ENCODE data around the gene TMC1.

TMC1 gene

DNA sequence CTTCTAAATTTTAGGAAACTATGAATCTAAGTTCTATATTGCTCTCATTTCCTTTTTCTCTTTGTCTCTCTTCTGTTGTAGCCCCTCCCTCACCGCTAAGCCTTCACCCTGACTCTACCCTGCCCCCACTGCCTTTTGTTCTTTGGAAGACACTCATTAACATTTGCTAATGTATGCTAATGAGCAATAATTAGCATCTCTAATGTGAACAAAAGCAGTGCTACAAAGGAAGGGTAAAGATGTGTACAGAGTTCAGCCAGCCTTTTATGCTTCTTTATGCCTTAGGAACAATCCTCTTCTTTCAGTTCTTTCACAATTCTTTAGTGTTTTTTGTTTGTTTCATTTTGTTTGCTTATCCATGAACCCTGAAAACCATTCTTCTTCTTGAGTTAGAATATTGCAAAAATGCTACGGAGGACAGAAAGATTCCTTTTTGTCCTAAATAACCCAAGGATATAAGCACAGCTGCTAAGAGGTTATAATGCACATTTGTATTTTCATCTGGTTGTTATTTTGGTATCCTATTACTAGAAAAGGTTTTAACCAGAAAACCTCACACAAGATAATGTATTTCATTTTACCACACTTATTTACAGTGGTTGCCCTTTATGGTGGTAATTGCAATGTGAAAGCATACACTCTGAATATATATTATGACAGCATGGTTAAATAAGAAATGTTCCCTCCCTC, 159.3 kb downstream of the TMC1 start:
- DNase-seq (ENCODE audit: low spot score): no peak

DNA sequence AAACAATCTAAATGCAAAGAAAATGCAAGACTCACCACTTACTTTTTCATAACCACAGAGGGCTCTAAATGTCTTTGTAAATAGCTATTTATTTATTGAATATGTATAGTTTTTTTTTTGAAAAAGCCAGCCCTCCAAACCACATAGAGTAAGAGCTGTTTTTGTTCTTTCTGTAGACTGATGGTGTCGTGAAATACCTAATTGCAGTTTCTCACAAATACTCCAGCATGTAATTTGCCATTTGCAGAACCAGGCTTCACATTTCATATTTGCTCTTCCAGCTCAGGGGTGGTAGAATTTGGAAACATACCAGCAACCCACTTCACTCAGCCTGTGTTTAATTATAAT, 159.8 kb downstream of the TMC1 start:
- no peak for DNase-seq (ENCODE audit: low spot score)

DNA sequence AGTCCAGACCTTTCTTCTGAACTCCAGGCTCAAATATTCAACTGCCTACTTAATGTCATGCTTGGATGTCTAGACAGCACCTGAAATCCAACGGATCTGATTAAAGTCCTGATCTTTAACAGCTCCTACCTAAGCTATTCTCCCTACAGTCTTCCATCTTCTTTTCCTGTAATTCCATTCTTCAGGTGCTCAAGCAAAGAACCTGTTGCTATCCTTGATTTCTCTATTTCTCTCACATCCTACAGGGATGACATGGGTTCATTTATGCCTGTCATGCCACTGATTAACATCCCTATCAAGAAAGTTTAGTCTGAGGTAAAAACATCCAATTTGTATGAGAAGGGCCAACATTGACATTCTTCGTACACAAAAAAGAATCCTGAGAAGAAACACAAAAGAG, 163.2 kb downstream of the TMC1 start:
- no peak for DNase-seq (ENCODE audit: low spot score)

DNA sequence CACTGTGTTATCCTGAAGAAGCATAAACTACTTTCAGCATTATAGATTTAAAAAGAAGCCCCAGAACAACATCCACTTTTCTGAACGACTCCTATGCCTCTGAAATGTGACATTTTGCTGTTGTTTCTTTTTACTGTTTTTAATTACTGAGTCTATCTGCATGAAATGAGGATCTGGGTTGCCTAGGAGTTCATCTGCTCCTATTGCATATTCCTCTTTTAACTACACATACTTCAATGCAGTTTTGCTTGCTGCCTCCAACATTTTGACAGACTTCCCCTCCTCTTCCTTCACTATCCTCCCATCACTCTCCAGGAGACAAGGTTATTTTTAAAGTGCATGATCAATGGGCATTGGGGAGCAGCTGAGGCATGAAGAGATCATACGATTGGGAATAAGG, 164.5 kb downstream of the TMC1 start:
- no peak for DNase-seq (ENCODE audit: low spot score)

DNA sequence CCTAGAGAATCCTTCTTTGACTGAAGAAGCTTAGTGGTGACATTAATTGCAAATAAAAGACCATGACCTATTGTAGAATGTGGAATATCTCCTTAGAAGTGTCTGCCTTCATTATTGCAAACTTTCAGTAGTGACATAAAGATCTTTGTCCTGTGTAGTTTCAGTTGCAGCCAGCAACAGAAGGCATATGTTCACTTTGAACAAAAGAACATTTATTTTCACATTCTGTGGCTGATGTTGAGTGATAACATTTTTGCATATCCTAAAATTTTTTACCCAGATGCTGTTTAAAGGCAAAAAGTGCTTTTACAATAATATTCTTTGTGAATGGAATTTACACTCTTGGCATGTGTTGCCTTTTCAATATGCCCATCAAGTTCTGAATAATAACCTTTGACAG, 165.9 kb downstream of the TMC1 start:
- DNase-seq (ENCODE audit: low spot score): no peak

DNA sequence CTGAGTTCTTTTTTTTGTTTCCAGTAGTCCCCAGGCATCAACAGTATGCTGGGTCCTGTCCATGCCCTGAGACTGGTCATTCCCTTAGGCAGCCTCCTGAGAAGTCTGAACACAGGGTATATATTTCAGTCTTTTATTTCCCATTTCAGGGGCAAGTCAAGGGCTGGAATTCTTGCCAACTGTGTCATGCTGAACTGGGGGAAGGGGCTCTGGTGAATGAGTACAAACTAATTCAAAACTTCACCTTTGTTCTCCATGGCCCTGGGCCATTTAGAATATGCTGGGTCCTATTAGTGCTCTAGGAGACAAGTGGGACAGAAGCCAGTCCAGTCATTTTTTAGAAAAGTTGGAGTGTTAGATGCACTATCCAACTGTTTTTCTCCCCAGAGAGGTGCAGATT, 170.3 kb downstream of the TMC1 start:
- no peak for DNase-seq (ENCODE audit: low spot score)

DNA sequence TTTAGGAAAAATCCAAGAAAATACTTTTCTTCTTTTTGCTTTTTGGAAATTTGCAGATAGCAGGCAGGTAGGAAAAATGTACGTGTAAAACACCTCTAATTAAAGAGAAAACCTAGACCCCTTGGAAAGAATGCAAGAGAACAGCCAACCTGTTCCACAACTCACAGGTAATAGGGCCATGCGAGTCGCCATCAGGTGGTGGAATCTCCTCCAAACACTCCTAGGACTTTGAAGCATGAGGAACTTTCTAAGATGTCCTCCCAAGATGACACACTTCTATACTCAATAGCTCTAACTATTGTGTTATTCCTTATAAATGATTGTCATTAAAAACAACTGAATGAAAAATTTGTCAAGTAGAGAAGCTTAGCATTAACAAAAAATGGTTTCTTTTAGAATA, 174.0 kb downstream of the TMC1 start:
- no peak for DNase-seq (ENCODE audit: low spot score)

DNA sequence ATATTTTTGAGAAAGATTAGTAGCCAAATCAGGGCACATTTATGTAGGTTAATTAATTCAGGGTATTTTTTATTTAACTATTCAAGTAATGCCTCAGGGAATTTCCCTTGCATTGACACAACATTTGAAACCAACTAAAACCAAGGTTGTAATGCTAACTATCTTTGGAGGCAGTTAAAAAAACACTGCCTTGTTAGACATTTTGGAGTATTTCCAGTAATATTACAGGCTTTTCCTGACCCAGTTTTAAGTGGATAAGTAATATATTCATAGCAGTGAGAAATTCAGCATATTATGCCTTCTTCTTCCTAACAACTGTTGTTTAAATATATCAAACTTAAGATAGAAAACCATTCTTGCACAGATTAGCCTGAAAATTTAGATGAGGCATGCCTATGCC, 175.1 kb downstream of the TMC1 start:
- no peak for DNase-seq (ENCODE audit: low spot score)

DNA sequence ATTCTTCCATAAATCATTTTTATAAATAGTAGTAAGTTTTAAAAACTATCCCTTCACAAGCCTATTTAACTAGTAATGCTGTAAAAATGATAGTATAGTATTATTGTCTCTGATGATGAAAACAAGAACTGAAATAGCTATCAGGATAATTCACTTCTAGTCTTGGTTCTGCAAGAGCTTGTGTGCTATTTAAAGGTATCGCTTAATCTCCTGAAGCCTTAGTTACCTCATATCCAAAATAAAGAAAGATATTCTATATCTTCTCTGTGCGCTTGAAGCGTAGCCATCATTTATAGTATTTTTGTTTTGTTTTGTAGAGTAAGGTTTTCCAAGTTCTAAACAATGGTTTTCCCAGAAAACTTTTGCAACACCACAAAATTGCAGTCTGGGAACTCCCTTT, 180.1 kb downstream of the TMC1 start:
- no peak for DNase-seq (ENCODE audit: low spot score)

DNA sequence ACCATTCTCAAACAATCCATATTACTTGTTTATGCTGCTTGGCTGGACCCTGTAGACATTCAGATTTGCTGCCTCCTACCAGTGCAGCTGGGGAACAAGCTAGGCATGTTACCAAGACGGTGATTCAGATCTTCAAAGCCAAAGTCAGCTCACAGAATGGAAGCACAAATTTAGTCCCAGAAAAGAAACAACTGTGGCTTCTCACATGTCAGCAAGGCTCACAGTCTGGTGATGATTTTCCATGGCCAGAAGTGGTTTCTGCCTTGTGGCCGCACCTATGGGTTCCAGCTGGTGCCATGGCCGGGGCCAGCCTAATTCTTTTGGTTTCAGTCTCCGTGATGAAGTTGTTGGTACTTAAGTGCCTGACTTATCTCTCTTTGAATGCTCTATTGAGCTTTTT, 182.2 kb downstream of the TMC1 start:
- no peak for DNase-seq (ENCODE audit: low spot score)

DNA sequence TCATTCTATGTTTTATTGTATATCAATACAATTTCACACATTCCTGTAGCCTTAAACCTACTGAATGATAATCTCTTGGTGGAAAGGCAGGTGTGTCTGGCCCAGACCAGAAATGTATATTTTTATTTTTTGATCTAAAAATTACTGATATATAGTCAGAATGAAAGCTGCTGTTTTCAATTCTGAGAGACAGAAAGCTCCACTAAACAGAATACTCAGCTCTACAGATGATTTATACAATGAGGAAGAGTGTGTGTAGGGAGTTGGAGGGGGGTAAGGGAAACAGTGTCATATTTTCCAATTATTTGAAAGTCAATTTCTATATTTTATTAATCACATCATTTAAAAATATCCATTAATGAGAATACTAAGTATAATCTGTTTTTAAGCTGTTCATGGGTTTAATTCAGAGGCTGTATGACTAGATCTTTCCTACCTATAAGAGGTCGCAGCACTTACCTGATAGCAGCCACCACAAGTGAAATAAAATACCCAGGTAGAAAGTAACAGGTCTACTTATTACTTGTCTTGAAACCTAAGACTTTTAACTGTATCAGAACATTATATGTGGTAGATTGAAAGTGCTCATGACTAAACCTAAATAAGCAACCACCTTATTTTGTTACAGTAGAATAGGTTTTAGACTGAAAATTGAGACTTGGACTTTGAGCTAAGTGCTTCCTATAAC, 183.4 kb downstream of the TMC1 start:
- DNase-seq (ENCODE audit: low spot score): no peak

DNA sequence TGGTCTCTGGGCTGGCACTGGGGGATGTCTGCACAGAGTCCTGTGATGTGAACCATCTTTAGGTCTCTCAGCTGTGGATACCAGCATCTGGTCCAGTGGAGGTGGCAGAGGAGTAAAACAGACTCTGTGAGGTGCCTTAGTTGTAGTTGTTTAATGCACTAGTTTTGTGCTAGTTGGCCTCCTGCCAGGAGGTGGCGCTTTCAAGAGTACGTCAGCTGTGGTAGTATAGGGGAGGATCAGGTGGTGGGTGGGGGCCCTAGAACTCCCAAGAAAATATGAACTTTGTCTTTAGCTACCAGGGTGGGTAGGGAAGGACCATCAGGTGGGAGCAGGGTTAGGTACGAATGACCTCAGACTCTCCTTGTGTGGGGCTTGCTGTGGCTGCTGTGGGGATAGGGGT, 197.1 kb downstream of the TMC1 start:
- DNase-seq (ENCODE audit: low spot score): no peak

DNA sequence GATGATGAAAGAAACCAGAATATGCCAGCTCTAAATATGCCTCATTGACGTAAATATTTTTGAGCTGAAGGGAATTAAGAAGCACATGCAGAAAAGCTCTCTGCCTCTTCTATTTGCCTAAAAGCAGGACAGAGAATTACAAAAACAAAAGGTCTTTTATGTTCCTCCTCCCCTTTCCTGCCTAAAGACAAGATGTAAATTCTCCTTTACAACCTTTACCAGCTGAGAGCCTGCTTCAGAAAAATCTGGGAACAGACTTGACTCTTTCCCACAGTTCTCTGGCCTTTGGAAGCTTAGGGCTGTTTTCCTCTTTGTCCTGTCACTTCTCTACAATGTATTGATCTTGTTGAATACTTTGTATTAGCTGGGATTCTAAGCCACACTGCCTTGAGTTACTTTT, 199.7 kb downstream of the TMC1 start:
- no peak for DNase-seq (ENCODE audit: low spot score)

DNA sequence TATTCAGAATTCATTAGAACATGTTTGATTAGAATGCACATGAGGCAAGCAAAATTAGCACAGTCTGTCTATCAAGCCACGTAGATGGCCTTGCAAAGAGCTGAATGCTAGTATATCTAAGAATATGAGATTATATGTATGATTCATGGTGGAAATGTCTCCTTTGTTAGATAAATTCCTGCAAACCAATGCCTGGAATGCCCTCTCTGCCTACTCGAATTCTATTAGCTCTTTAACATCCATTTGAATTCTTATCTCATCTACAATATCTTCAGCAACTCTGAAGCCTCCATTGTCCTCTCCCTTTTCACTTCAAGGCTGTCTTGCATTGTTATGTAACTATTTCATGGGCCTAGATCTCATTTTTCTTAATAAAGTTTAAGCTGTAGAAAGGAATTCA, 205.5 kb downstream of the TMC1 start:
- no peak for DNase-seq (ENCODE audit: low spot score)

DNA sequence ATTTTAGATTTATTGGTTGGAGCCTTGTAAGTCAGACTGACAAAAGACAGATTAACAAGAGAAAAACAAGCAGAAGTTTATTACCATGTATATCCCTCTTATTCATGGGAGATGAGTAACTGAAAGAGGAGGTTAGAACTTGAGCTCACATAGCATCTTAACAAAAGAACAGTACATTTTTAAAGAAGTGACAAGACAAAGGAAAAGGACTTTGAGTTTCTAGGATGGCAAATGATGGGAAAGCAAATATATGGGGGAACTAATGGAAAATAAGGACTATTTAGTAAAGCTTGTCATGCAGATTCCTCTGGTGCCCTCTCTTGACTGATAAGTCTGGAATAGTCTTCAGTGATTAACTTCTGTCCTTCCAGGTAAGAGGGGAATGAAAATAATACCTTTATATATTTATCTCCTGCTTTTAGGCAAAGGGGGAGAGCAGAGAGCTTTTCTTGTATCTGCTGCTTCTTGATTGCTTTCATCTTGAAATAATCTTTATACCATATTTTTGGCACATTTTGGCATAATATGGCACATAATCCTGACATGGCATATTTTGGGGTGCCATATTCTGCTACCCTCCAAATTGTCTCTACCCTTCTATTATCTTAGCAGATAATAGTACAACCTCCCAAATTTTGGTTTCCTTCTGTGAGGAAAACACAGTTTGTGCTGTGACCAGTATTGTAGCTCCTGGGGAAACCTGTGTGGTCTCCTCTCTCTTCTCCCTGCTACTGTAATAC, 206.8 kb downstream of the TMC1 start:
- DNase-seq (ENCODE audit: low spot score): no peak

DNA sequence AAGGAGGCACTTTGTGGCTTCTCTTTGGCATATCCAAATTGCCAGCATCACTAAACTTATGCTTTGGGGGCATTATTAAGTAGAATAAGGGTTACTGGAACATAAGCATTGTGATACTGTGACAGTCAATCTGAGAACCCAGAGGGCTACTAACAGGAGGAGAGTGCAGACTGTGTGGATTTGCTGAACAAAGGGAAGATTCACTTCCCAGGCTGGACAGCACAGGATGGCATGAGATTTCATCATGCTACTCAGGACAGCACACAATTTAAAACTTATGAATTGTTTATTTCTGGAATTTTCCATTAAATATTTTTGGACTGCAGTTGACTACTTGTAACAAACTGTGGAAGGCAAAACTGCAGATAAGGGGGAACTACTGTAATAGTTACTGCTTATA, 212.5 kb downstream of the TMC1 start:
- DNase-seq (ENCODE audit: low spot score): no peak

DNA sequence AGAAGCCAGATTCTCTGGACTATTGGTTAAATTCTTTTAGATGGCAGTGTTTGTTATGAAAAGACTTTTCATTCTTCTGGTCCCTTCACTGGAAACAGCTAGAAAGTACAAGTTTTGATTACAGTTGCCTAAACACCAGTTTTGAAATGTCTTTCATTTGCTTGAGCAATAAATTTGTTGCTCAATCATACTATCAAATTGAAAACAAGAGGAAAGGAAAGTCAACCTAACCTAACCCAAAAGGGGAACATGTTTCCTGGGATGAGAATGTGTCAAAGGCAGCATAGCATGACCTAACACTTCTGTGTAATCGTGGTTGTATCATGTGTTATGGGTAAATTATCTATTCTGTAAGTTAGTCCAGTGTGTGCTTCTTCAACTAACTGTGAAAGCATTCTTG, 213.2 kb downstream of the TMC1 start:
- no peak for DNase-seq (ENCODE audit: low spot score)

DNA sequence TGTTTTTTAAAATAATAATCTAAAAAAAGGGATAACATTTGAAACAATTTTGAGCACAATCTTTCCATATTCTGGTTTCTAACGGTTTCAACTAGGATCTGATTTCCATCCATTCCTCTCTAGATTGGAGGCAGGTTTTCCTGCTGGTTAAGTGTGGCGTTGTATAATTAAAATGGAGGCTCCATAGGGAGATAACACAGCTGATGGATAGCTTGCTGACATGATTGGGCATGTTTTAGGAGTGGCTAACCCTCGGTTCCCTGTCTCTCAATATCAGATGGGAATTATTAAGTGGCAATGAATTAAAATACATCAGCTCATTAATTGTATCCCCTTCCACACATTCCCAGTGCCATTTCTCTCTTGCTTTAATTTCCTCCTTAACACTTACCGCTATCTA, 222.4 kb downstream of the TMC1 start:
- no peak for DNase-seq (ENCODE audit: low spot score)

DNA sequence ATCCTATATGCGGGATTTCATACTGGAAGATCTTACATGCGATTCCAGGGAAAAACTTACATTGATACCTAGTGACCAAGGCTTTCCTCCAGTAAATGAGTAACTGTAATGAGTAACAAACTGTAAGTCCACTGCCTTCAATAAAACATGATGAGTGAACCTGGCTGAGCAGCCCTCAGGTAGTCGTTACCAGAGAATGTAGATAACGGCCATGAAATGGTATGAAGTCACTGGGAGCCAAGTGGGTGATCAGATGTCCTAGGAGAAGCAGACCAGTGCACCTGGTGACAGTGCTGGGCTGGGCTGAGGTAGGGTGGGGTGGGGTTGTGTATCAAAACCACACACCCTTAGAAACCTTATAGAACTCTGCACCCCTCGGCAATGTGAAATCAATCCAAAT, 227.9 kb downstream of the TMC1 start:
- no peak for DNase-seq (ENCODE audit: low spot score)

DNA sequence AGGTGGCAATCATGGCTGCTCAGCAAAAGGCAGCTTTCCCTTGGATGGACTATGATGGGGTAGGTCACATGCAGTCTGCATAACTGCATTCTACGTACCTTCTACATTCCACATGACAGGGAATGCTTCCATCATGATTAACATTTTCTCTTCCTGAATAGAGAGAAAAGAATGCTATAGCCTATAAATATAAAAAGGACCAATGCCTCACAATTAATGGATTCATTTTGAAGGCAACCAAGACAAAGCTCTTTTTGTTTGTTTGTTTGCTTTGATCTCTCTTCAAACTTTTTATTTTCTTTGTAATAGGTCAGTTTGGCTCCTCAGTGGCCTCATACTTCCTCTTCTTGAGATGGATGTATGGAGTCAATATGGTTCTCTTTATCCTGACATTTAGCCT, 230.1 kb downstream of the TMC1 start:
- no peak for DNase-seq (ENCODE audit: low spot score)

DNA sequence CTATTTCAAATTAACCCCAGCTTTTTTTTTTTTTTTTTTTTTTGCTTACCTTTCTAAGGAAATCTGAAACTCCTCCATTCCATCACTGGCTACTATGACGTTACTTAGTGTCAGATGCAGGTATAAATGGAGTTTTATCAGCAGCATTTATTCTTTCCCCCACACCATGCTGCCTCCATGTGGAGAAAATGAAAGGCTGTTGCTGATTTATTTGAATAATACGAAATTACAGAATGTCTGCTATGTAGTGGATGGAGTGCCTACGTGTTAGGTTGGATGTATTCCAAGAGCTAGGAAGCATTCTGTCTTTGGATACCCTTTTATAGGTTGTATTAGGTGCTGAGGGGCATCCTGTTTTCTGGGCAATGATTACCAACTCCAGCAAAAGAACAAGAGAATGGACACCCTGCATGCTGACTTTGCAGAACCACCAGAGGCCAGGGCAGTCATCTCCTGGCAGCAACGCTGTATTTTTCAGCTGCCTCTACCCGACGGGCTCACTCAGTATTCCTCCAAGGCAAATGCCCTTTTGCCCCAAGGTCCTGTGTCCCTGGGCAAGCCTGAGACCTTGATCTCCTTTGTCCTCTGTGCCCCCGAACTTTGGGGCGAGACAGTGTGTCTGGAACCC, 232.0 kb downstream of the TMC1 start:
- no peak for DNase-seq (ENCODE audit: low spot score)

DNA sequence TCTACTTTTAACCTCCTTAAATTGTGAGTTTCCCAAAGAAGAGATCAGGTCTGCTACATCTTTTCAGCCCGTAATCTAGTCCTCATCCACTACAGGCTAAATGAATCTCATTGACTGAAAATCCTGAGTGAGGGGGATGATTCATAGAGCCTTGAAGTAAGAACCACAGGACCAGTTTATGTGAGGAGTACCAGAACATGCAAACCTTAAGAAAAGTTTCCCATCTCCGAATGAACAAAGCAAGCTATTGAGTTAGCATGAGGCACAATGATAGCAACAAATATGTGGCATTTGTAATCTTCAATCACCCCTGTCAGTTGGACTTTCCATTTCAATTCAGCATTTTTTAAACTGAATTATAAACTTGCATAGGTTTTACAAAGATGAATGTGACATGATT, 234.4 kb downstream of the TMC1 start:
- no peak for DNase-seq (ENCODE audit: low spot score)

DNA sequence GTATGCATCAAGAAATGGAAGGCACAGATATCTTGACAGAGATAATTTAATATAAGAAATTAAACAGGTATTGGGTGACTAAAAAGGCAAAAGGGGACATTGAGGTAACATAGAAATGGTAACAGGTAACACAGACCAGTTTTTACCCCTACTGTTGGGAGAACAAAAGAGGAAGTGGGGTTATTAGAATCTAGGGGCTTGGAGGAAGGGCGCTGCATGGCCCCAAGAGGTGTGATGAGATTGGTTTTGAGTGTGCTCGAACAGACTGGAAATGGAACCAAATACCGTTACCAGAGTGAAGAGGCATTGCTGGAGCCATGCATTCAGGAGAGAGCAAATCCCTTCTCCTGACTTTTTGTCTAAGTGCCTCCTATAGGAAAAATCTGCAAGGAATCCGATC, 237.5 kb downstream of the TMC1 start:
- no peak for DNase-seq (ENCODE audit: low spot score)
